Body of pancreas (tissue), 4 donors: Measurements from ENCODE around the gene COL4A5.

Experiments used
- POLR2A ChIP-seq, 3 donors: fragments of 450-650 bp; IDR thresholded peaks; one replicate each; pipeline ENCODE4 v1.6.1; 2016; ENCODE audit warnings: antibody characterized with exemption in 3 of 3, mild to moderate bottlenecking in 2 of 3
- TF ChIP-seq, protein P1 (sequence below), 7 experiments: fragments of 450-650 bp in 4 of 7; fragments of 200-600 bp in 3 of 7; sonication (generic) in 3 of 7; IDR thresholded peaks; one replicate each; pipeline ENCODE4 v1.5.1; 2016 to 2019; ENCODE audit warnings: antibody characterized with exemption in 7 of 7

DNA sequence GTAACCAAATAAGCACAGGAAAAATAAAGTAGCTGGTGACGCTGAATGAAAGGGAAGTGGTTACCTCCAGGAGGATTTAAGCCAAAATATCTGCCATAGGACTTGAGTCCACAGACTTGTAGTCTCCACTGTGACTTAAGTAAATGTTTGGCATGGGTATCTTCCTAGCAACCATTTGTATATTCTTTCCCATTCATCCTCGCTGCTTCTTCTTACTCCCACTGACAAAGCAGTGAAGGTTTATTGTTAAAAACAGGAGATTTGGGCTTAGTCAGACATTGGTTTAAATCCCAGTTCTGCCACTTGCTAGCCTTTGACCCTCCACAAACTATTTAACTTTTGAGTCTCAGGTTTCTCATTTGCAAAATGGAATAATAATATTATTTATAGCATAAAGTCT lies 23.7 kb upstream of the COL4A5 start:
- TF ChIP-seq, protein P1, sequence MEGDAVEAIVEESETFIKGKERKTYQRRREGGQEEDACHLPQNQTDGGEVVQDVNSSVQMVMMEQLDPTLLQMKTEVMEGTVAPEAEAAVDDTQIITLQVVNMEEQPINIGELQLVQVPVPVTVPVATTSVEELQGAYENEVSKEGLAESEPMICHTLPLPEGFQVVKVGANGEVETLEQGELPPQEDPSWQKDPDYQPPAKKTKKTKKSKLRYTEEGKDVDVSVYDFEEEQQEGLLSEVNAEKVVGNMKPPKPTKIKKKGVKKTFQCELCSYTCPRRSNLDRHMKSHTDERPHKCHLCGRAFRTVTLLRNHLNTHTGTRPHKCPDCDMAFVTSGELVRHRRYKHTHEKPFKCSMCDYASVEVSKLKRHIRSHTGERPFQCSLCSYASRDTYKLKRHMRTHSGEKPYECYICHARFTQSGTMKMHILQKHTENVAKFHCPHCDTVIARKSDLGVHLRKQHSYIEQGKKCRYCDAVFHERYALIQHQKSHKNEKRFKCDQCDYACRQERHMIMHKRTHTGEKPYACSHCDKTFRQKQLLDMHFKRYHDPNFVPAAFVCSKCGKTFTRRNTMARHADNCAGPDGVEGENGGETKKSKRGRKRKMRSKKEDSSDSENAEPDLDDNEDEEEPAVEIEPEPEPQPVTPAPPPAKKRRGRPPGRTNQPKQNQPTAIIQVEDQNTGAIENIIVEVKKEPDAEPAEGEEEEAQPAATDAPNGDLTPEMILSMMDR (IDR thresholded peaks at IDR 0.05): no peak
- no peak for TF ChIP-seq POLR2A (IDR thresholded peaks at IDR 0.05)
